NCI-H187 (cell line): ENCODE results near the gene C19orf25.
A peak's percentile ranks its signal among the peaks of the same experiment; 100 is the strongest.

ENCODE experiments used
- DNase-seq, 2 experiments: peaks; one replicate each; lab custom pipeline; 2025; lab: John Stamatoyannopoulos, UW

The C19orf25 gene

DNA sequence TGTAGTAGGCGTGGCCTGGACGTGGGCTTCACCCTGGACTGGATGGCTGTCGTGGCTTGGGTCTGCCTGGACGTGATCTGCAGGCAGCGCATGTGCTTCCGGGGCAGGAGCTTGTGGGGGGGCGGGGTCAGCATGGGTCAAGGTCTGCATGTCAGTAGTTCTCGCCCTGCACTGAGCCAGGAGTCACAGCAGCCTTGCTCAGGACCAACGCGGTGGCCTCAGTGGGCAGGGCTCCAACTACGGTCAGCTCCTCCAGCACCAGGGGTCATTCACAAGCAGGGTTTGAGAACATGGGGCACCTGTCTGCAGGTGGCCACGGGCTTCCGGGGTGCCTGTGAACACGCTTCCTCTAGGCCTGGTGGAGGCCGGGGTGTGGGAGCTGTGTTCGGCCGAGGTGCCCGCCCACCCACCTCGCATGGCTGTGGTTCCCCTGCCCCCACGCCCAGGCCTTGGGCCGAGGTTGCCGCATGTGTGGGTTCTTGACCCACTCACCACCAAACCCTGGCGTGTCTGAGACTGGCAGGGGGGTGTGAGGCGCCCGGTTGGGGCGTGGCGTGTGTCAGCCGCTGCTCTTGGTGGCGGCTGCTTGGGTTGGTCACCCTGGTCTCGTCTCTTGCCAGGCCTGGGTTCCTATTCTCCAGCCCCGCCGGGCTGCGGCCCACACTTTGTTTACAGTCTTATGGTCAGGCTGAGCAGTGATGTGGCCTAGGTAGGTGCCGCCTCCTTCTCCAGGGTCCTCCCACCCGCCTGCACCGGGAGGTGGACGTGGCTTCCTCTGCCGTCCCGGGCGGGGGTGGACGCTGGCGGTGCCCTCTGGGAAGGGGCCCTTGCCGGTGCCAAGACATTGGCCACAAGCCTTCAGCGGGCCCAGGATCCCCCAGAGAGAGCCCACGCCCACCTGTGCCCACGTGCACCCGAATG lies 45.6 kb downstream of the C19orf25 start:
- DNase-seq: no peak

DNA sequence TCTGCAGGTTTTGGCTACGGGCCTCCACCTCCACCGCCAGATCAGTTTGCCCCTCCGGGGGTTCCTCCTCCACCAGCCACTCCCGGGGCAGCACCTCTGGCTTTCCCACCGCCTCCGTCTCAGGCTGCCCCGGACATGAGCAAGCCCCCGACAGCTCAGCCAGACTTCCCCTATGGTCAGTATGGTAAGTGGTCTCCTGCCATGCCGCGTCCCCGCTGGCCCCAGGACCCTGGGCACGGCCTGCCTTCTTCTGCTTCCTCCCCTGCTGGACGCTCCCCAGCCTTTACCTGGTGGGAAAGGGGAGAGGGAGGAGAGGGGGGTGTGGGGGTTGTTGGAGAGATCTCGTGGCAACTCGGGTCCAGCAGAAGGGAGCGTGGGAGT lies 46.5 kb downstream of the C19orf25 start:
- no peak for DNase-seq

DNA sequence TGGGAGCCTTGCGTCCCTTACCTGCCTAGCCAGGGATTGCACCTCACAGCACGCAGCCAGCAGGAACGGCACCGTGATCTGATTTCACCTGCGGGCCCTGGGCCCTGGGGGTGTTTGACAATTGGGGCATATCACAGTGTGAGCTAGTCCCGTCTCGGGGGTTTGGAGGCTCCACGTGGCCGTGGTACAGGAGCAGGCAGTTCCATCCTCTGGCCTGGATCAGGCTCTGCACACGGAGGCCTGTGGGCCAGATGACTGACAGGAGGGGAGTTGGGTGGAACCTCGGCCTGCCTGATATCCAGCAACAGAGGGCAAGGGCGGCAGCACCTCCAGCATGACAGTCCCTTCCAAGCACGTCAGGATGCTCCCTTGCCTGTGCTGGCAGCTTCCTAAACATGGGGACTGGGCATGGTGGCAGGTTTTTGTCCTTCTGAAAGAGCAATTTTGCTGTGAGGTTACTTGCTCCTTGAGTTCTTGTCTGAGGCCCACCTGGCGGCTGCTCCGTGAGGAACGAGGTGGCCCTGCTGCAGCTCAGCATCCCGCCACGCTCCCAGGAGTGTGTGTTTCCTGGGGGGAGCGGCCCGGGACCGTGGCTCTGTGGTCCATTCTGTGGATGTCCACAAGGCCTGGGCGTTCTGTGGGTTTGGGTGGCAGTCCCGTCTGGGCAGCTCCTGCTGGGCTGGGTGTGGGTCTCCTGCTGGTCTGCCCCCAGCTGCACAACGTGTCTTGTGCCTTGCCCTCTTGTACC lies 47.1 kb downstream of the C19orf25 start:
- DNase-seq: no peak

DNA sequence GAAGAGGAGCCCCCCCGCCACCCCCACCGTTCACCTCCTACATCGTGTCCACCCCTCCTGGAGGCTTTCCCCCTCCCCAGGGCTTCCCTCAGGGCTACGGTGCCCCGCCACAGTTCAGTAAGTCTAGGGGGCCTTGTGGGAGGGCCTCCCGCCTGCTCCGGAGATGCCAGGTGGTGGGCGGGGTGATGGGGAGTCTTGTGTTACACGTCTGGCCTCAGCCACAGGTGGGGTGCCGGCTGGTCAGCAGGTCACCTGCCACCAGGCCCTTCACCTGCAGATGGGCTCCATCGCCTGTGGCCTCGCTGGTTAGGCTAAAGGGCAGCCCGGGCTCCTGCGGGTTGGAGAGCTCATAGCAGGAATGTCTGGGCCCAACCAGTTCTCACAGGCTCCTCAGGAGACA lies 48.8 kb downstream of the C19orf25 start:
- DNase-seq: no peak

DNA sequence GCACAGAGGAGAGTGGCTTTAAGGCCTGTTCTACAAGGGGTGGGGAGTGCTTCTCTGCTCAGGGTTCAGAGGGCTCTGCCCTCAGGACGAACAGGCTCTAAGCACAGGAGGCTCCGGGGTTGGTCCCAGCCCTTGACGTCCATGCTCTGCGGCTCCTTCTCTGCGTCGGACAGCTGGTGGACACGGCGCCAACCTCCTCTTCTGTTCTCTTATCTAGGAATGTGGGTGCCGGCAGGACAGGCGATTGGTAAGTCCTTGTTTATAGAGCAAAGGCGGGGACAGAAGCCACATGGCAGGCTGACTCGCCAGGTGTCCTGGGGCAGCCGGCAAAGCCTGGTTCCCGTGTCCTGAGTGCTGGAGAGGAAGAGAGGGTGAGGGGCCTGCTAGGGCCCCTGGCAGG lies 49.3 kb downstream of the C19orf25 start:
- no peak for DNase-seq

DNA sequence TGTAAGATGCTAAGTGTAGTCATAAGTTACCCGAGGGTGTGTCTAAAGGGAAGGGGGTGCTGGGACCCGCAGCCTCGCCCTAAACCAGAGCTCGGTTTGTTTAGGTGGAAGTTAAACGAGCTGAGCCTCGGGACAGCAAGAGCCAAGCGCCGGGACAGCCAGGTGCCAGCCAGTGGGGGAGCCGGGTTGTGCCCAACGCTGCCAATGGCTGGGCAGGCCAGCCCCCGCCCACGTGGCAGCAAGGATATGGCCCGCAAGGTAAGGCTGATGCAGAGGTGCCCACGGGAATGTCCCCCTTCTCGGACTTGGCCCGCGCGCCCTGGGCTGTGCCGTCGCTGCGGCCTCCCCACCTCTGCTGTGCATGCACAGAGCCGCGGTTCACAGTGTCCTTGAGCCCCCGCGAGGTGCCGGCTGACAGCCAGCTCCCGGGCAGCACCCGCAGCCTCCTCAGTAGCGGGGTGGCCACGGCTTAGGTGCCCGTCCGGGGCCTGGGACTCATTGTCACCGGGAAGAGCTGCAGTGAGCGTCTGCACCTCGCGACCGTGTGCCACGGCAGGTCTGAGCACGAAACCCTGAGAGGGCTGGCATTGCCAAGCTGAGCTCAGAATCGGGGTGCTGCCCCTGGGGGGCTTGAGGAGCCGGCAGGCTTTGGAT lies 50.1 kb downstream of the C19orf25 start:
- no peak for DNase-seq

DNA sequence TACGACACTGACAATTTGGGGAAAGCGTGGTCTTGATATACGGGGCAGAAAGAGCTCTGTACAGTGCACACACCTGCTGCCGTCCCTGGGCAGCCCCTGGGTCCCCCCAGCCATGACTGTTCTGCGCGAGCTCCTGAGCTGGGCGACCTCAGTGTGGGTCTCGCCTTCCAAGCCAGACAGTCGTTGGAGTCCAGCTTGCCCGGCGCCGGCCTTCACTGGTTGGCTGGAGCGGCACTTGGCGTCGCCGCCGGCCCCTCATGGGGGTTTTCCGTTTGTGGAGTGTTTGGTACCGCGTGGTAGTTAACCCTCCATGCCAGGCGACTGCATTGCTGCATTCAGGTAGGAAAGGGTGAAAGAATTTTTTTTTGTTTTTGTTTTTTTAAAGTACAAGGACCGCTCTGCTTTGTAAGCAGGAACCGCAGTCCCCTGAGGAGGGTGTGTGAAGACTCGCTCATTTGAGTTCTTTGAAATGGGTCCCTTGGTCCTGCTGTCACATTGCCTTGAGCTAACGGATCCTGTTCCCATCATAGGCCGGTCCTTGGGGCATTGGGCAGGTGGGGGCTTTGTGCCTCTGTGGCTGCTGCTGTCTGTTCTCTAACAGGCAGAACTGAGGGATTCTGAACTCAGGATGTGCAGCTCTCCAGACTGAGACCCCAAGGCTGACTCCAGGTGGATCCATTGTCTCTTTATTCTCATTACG lies 51.6 kb downstream of the C19orf25 start:
- no peak for DNase-seq

DNA sequence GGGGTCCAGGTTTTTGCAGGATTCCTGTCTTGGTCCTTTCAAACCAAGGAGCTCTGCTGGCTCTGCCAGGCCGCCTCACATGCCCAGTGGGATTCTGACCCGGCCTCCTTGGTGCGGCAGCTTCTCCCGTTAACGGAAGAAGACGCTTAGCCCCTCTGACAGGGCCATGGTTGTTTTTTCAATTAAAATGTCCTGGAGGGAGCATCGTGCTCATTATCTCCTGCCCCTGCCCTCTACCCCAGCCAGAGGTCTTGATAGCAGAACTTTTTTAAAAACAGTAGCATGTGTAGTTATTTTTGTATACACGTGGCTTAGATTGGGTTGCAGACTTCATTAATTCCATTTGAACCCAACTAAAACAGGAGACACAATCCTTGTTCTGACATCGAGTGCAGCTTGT lies 52.3 kb downstream of the C19orf25 start:
- DNase-seq: no peak

DNA sequence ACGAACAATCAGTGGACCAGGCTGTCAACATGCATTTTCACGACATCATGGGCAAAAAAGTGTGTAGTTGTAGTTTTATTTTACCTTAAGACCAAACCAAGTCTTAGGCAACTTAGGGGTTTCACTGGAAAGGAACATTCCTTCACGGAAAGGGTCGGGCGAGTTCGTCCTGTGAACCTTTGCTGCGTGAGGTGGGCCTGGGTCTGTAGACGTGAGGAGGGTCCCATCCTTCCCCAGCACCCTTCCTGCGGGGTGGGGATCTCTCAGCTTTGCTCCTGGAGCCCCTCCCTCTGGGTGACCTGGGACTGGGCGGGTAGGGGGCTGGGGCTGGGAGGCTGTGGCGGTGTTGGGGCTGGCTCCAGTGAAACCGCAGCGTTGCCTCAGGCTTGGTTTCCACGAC lies 53.1 kb downstream of the C19orf25 start:
- DNase-seq: no peak

DNA sequence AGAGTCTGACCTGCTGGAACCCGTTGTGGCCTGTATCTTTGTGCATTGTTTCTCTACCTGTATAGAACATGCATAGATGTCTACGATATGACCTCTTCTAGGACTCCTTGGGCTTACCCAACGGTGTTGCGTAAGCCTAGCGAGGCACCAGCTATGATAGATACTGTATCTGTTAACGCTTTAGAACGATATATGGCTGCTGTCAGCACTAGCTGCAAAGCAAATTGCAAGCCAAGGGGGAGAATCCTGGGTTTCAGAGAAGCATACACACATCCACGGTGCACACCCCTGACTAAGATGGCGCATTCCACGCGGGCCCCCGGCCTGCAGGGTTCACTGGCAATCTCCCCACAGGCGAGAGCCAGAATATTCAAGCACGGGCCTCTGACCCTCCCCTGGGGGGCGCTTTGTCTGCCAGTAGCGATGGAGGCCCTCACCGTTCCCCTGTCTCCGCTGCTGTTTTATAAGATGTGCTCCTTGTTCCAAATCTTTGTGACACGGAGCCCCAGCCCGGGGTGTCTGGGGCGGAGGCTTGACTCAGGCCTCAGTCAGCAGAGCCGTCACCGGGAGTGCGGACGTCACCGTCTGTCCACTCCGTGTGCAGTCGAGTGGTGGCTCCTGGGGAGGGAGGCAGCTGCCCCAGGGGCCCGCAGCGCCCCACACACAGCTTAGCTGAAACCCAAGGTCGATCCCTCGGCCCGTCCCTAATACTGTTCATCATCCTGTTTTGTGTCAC lies 53.7 kb downstream of the C19orf25 start:
- no peak for DNase-seq

DNA sequence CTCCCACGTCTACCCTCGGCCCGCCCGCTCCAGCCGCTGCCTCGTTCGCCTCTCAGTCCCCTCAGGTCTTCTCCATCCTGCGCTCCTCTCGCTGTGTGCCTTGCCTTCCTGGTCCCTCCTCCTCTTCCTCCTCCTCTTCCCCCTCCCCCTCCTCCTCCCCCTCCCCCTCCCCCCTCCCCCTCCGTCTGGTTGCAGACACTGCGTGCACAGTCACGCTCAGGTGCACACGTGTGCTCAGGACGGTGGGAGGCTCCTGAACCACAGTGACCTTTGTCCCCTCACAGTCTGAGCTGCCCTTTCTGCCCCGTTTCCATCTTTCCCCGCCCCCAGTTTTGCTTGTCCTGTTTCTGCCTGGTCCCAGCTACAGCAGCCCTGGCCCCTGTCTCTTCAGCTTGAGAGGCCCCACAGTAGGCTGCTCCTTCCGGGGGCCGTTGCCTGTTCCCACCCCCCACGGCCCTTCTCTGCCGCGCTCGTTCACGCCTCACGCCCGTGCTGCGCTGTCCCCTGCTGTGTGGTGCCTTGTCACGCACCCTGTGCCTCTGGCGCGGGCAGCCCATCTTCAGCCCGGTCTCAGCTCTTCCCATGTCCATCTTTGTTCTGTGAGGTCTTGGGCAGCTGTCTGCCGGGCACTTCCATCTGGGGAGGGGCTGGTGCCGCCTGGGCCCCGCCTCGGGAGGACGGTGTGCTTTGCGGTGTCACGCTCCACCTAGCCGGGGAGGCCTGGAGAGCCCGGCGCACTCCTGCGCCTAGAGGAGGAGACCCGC lies 54.6 kb downstream of the C19orf25 start:
- DNase-seq: peak in 1 of 2 experiments; percentile 42

DNA sequence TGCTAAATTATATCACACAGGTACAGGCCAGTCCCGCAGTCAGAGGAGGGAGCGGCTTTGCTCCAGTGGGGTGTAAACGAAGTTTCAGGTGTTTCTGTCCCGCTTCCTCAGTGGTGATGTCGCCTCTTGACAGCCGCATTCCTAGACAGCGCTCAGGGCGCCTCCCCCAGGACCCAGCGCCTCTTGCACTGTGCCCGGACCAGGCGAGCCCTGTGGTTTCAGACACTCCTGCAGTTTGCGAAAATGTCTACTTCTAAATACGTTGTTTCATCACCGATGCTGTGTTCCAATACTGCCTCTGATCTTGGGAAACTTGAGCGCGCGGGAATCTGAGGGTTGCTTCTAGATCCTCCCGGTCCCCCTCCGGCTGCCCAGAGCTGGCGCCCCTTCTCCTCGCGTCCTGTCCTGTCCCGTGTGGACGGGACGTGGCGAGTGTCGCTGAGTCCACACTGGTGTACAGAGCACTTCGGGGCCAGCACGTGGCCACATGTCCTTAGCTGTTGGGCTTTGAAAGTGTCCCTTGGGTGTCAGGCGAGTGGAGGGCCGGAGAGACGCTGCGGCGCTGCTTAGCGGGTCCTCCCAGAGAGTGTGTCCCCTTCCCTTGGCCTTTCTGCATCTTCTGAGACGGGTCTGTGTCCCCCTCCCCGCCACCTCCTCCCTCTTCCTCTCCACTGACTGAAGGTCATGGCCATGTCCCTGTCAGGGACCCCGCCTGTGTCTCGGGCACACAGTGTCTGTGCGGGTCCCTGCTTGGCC lies 55.4 kb downstream of the C19orf25 start:
- no peak for DNase-seq
